ENCODE measurements around the gene CDCP1.
A peak's percentile ranks its signal among the peaks of the same experiment; 100 is the strongest.

CDCP1 gene

DNA sequence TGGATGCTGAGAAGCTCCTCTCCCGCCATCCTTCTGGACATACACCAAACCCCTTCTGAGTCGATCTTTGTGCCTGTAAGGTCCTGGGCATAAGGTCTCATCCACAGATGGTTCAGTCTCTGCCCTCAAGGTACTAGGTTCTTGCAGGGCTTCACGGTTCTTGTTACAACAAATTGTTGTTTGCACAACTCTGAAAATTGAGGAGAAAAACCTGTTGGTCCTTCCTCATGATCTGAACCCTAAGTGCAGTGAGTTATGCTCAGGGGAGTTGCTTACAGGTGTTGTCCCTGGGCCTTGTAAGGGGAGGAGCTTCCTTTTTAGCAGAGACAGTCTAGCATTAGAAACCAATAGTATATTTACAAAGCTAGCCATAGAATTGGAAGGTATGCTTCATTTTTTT lies 15.7 kb downstream of the CDCP1 start:
- Histone ChIP-seq H3K4me1 (ENCODE audit: control insufficient read depth, insufficient read depth, low read length) (peaks cover 23% of the 10 kb centered on the region), H3K36me3 (ENCODE audit: control insufficient read depth, insufficient read depth, low read length) (no peaks in the 10 kb centered on the region), H3K27me3 (ENCODE audit: control insufficient read depth, insufficient read depth, low read length) (no peaks in the 10 kb centered on the region), H3K9ac (ENCODE audit: low read length) (no peak overlapping the region), H3K9me3 (ENCODE audit: control insufficient read depth, low read length) (no peaks in the 10 kb centered on the region), H3K4me3 (ENCODE audit: low read length) (no peak overlapping the region)

DNA sequence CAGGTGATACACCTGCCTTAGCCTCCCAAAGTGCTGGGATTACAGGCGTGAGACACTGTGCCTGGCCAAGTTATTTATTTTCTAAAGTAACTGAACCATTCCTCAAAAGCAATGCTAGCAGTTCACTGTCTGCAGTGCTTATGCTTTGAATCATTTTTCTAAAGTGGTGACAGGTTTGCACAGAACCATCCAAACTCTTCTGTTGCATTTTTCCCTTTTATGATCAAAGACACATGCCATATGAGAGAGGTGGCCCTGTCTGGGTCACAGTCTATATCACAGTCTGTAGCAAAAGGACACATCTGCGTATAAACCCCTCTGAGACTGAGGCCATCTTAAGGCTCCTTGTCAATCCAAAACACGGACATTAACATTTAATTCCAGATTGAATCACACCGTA lies 17.2 kb downstream of the CDCP1 start:
- Histone ChIP-seq H3K4me1 (ENCODE audit: control insufficient read depth, insufficient read depth, low read length) (peaks cover 39% of the 10 kb centered on the region), H3K36me3 (ENCODE audit: control insufficient read depth, insufficient read depth, low read length) (no peaks in the 10 kb centered on the region), H3K27me3 (ENCODE audit: control insufficient read depth, insufficient read depth, low read length) (no peaks in the 10 kb centered on the region), H3K9ac (ENCODE audit: low read length) (no peak overlapping the region), H3K4me3 (ENCODE audit: low read length) (no peak overlapping the region), H3K9me3 (ENCODE audit: control insufficient read depth, low read length) (no peaks in the 10 kb centered on the region)

GRCh38 chr3:45127130-45127822 lies 18.9 kb downstream of the CDCP1 start:
- H3K4me1 ChIP-seq (ENCODE audit: control insufficient read depth, insufficient read depth, low read length) = peaks cover 52% of the 10 kb centered on the region
- no peaks in the 10 kb centered on the region for H3K36me3 ChIP-seq (ENCODE audit: control insufficient read depth, insufficient read depth, low read length)
- H3K9me3 ChIP-seq (ENCODE audit: control insufficient read depth, low read length) = no peaks in the 10 kb centered on the region
- H3K27me3 ChIP-seq (ENCODE audit: control insufficient read depth, insufficient read depth, low read length) = no peaks in the 10 kb centered on the region
- no peak overlapping the region for H3K4me3 ChIP-seq (ENCODE audit: low read length)
- H3K9ac ChIP-seq (ENCODE audit: low read length) = peak overlapping the region; percentile 10

DNA sequence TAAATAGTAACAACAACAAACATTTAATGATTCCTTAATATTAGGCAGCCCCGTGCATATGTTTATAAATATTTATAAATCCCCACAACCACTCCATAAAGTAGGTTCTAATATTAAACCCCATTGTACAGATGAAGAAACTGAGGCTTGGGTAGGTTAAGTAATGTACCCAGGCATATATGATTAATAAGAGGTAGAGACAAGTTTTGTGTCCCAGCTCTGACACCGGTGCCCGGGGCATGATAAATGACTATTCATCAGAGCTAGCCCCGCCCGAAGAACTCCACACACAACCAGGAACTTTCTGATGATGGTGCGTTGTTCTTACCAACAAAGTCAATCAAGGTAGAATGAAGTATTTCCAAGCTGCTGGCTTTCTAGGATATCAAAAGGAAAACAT lies 19.4 kb downstream of the CDCP1 start:
- no peaks in the 10 kb centered on the region for H3K27me3 ChIP-seq (ENCODE audit: control insufficient read depth, insufficient read depth, low read length)
- H3K4me1 ChIP-seq (ENCODE audit: control insufficient read depth, insufficient read depth, low read length) = peaks cover 52% of the 10 kb centered on the region
- H3K9me3 ChIP-seq (ENCODE audit: control insufficient read depth, low read length) = no peaks in the 10 kb centered on the region
- H3K9ac ChIP-seq (ENCODE audit: low read length) = no peak overlapping the region
- no peaks in the 10 kb centered on the region for H3K36me3 ChIP-seq (ENCODE audit: control insufficient read depth, insufficient read depth, low read length)
- no peak overlapping the region for H3K4me3 ChIP-seq (ENCODE audit: low read length)

- H3K9ac ChIP-seq (ENCODE audit: low read length) = peak overlapping the region; percentile 7
- H3K36me3 ChIP-seq (ENCODE audit: control insufficient read depth, insufficient read depth, low read length) = no peaks in the 10 kb centered on the region
- H3K4me3 ChIP-seq (ENCODE audit: low read length) = no peak overlapping the region
- H3K4me1 ChIP-seq (ENCODE audit: control insufficient read depth, insufficient read depth, low read length) = peaks cover 62% of the 10 kb centered on the region
- no peaks in the 10 kb centered on the region for H3K27me3 ChIP-seq (ENCODE audit: control insufficient read depth, insufficient read depth, low read length)
- no peaks in the 10 kb centered on the region for H3K9me3 ChIP-seq (ENCODE audit: control insufficient read depth, low read length)
Measured at GRCh38 chr3:45125550-45126026, 20.6 kb downstream of the CDCP1 start.

DNA sequence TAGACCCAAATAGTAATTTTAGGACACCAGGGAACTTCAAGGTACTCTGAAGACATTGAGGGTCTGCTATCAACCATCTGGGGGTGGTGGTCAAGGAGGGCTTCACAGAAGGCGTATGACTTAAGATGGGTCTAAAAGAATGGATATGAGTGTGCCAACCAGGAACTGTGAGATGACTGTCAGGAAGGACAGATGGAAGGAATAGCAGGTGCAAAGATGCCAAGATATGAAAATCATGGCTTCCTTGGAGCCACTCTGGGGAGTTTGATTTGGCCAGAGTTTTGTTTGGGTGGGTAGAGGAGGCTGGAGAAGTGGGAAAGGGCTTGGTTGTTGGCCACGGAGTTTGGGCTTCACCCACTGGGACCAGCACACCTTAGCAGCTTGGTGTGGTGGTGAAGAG lies 21.2 kb downstream of the CDCP1 start:
- H3K36me3 ChIP-seq (ENCODE audit: control insufficient read depth, insufficient read depth, low read length) = no peaks in the 10 kb centered on the region
- peaks cover 68% of the 10 kb centered on the region for H3K4me1 ChIP-seq (ENCODE audit: control insufficient read depth, insufficient read depth, low read length)
- no peak overlapping the region for H3K4me3 ChIP-seq (ENCODE audit: low read length)
- H3K27me3 ChIP-seq (ENCODE audit: control insufficient read depth, insufficient read depth, low read length) = no peaks in the 10 kb centered on the region
- H3K9ac ChIP-seq (ENCODE audit: low read length) = peak overlapping the region; percentile 7
- H3K9me3 ChIP-seq (ENCODE audit: control insufficient read depth, low read length) = no peaks in the 10 kb centered on the region

- Histone ChIP-seq H3K36me3 (ENCODE audit: control insufficient read depth, insufficient read depth, low read length) (no peaks in the 10 kb centered on the region), H3K27me3 (ENCODE audit: control insufficient read depth, insufficient read depth, low read length) (no peaks in the 10 kb centered on the region), H3K9me3 (ENCODE audit: control insufficient read depth, low read length) (no peaks in the 10 kb centered on the region), H3K4me1 (ENCODE audit: control insufficient read depth, insufficient read depth, low read length) (peaks cover 74% of the 10 kb centered on the region), H3K9ac (ENCODE audit: low read length) (no peak overlapping the region), H3K4me3 (ENCODE audit: low read length) (no peak overlapping the region)
Measured at GRCh38 chr3:45124352-45124751, 21.8 kb downstream of the CDCP1 start.

- Histone ChIP-seq H3K36me3 (ENCODE audit: control insufficient read depth, insufficient read depth, low read length) (no peaks in the 10 kb centered on the region), H3K4me3 (ENCODE audit: low read length) (no peak overlapping the region), H3K27me3 (ENCODE audit: control insufficient read depth, insufficient read depth, low read length) (no peaks in the 10 kb centered on the region), H3K4me1 (ENCODE audit: control insufficient read depth, insufficient read depth, low read length) (peaks cover 79% of the 10 kb centered on the region), H3K9ac (ENCODE audit: low read length) (no peak overlapping the region), H3K9me3 (ENCODE audit: control insufficient read depth, low read length) (no peaks in the 10 kb centered on the region)
Measured at GRCh38 chr3:45123581-45124269, 22.5 kb downstream of the CDCP1 start.

DNA sequence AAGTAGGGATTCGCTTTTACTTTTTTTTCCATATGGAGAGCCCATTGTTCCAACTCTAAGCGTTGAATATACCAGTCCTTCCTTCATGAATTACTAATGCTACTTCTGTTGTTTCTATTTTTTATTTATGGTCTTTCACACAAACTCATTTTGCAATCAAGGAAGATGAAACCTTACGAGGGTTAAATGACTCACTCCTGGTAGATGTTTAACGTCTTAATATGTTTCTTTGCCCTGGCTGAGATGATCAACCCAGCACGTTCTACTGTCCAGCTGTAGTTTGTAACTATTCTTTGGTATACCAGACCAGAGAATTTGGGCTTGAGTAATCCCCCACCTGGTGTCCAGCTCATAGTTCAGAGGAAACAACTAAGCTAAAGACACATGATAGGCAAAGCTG lies 23.1 kb downstream of the CDCP1 start:
- Histone ChIP-seq H3K9me3 (ENCODE audit: control insufficient read depth, low read length) (no peaks in the 10 kb centered on the region), H3K27me3 (ENCODE audit: control insufficient read depth, insufficient read depth, low read length) (no peaks in the 10 kb centered on the region), H3K4me3 (ENCODE audit: low read length) (no peak overlapping the region), H3K4me1 (ENCODE audit: control insufficient read depth, insufficient read depth, low read length) (peaks cover 86% of the 10 kb centered on the region), H3K36me3 (ENCODE audit: control insufficient read depth, insufficient read depth, low read length) (no peaks in the 10 kb centered on the region), H3K9ac (ENCODE audit: low read length) (peak overlapping the region; percentile 35)

DNA sequence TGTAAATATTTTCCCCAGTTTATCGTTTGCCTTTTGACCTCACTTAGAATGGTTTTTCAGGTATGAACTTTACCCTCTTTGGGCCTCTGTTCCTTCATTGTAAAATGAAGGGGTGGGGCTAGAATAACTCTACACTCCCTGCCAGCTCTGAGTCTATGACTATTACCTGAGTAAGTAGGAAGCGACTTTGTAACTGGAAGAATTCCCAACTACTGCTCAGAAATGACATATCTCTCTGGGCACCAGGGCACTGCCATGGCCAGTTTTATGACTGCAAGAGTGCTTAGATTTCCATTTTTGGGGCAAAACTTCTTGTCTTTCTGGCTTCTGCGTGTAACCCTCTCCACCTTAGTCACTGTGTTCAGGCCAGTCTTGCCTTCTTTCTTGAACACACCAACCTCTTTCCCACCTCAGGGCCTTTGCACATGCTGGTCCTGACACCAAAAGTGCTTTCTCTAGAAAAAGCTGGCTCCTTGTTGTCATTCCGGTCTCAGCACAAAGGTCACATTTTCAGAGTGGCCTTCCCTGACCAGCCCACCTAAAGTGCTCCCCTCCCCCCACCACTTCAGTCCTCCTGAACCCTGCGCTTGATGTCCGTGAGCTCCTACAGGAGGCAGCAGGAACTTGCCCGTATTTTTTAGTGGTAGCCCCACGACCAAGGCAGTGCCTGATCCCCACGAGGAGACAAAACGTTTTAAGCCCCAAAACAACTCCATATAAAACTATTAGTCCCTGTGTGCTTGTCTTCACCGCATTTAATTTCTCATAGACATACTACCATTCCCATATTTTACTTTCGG lies 25.6 kb downstream of the CDCP1 start:
- Histone ChIP-seq H3K9me3 (ENCODE audit: control insufficient read depth, low read length) (no peaks in the 10 kb centered on the region), H3K27me3 (ENCODE audit: control insufficient read depth, insufficient read depth, low read length) (no peaks in the 10 kb centered on the region), H3K4me1 (ENCODE audit: control insufficient read depth, insufficient read depth, low read length) (peaks cover 65% of the 10 kb centered on the region), H3K4me3 (ENCODE audit: low read length) (no peak overlapping the region), H3K9ac (ENCODE audit: low read length) (peak overlapping the region; percentile 17), H3K36me3 (ENCODE audit: control insufficient read depth, insufficient read depth, low read length) (no peaks in the 10 kb centered on the region)

DNA sequence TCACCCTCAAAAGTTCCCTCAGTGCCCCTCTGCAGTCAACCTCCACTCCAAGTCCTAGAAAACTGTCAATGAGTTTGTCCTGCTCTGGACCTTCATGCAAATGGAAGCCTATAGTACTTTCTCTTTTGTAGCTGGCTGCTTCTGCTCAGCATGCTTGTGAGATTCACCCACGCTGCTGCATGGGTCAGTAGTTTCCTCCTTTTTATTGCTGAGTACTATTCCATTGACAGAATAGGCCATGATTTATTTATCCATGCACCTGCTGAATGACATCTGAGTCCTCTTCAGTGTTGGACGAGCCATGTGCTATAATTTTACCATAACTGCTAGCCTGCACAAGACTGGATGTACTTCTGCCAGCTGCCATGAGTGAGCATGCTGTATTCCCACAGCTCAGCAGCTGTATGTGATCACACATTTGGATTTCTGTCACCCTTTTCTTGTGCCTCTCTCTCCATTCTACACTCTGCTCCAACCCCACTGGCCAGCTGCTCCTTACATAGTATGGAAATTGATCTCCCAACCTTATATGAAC lies 26.3 kb downstream of the CDCP1 start:
- Histone ChIP-seq H3K4me1 (ENCODE audit: control insufficient read depth, insufficient read depth, low read length) (peaks cover 59% of the 10 kb centered on the region), H3K36me3 (ENCODE audit: control insufficient read depth, insufficient read depth, low read length) (no peaks in the 10 kb centered on the region), H3K27me3 (ENCODE audit: control insufficient read depth, insufficient read depth, low read length) (no peaks in the 10 kb centered on the region), H3K9me3 (ENCODE audit: control insufficient read depth, low read length) (no peaks in the 10 kb centered on the region), H3K9ac (ENCODE audit: low read length) (no peak overlapping the region), H3K4me3 (ENCODE audit: low read length) (no peak overlapping the region)

DNA sequence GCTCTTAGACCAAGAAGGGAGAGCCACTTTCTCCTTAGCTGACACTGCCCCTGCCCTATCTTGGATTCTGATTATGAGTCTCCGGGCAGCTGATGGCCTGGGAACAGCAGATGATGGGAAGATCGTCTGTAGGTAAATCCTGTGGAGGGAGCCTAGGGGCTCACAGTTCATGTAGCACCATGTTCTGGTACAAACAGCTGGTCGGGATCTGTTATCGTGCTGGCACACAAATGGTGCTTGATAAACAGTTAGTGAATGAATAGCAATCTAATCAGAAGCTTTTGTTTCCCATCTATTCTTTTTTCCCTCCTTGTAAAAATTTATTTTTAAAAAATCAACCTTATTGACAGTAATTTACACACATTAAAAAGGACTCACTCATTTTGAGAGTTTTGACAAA lies 26.8 kb downstream of the CDCP1 start:
- H3K4me1 ChIP-seq (ENCODE audit: control insufficient read depth, insufficient read depth, low read length) = peaks cover 54% of the 10 kb centered on the region
- H3K9ac ChIP-seq (ENCODE audit: low read length) = no peak overlapping the region
- no peaks in the 10 kb centered on the region for H3K9me3 ChIP-seq (ENCODE audit: control insufficient read depth, low read length)
- H3K4me3 ChIP-seq (ENCODE audit: low read length) = no peak overlapping the region
- no peaks in the 10 kb centered on the region for H3K27me3 ChIP-seq (ENCODE audit: control insufficient read depth, insufficient read depth, low read length)
- H3K36me3 ChIP-seq (ENCODE audit: control insufficient read depth, insufficient read depth, low read length) = no peaks in the 10 kb centered on the region
